A673 (cell line): Measurements from ENCODE around the gene P2RX3. TPM values are rescaled to one million over a fixed set of nuclear protein-coding genes. Genes with fewer than 3 reads are reported as not detected.
"Not testable (repeated sequence)": the region's sequence is repeated elsewhere in the genome, so short reads cannot be mapped to it uniquely, and the experiment has no call there.

Experiments used
- BruUV-seq: library from RNA; stranded (reverse); fragments of 400-500 nt; replicated peaks from 2 replicates; lab custom pipeline; 2021; lab: Mats Ljungman, UMichigan
- CTCF ChIA-PET: fragments of 300-600 bp; sonication (Branson Sonifier 250); formaldehyde crosslinking; loops from one replicate; lab custom pipeline; 2022; ENCODE audit warnings: antibody characterized with exemption; lab: Charles Lee
- POLR2A ChIA-PET: fragments of 300-600 bp; sonication (Branson Sonifier 250); formaldehyde crosslinking; loops from one replicate; lab custom pipeline; 2022; ENCODE audit warnings: antibody characterized with exemption; ENCODE audit not compliant: low non-redundant PET; lab: Charles Lee
- DNase-seq: peaks from one replicate; pipeline ENCODE4 v3.0.0-alpha.2; 2015; ENCODE audit warnings: low spot score
- H3K27ac ChIP-seq: fragments of 200-600 bp; sonication (generic); 2 replicates; pipeline ENCODE4 v1.5.1; 2016; ENCODE audit warnings: mixed run types, low read depth, mild to moderate bottlenecking, mixed read lengths, antibody characterized with exemption, low read length; ENCODE audit not compliant: poor library complexity, severe bottlenecking
- H3K27me3 ChIP-seq: fragments of 200-600 bp; sonication (generic); replicated peaks from 2 replicates; pipeline ENCODE4 v1.6.1; 2017; ENCODE audit warnings: mixed run types, low read depth, mild to moderate bottlenecking, mixed read lengths, antibody characterized with exemption, low read length; ENCODE audit not compliant: insufficient read depth, poor library complexity
- H3K36me3 ChIP-seq: fragments of 200-600 bp; sonication (generic); 2 replicates; pipeline ENCODE4 v1.6.1; 2016; ENCODE audit warnings: mixed run types, mild to moderate bottlenecking, mixed read lengths, antibody characterized with exemption, low read length; ENCODE audit not compliant: insufficient read depth, poor library complexity, severe bottlenecking
- H3K4me1 ChIP-seq: fragments of 200-600 bp; sonication (generic); 2 replicates; pipeline ENCODE4 v1.6.1; 2017; ENCODE audit warnings: mixed run types, mild to moderate bottlenecking, mixed read lengths, antibody characterized with exemption, low read length; ENCODE audit not compliant: insufficient read depth, poor library complexity, severe bottlenecking
- H3K4me3 ChIP-seq: fragments of 200-600 bp; sonication (generic); 2 replicates; pipeline ENCODE4 v1.5.1; 2016; ENCODE audit warnings: low read depth, mixed run types, mild to moderate bottlenecking, mixed read lengths, low read length; ENCODE audit not compliant: poor library complexity, severe bottlenecking
- H3K9me3 ChIP-seq: fragments of 200-600 bp; sonication (generic); 2 replicates; pipeline ENCODE4 v1.6.1; 2016; ENCODE audit warnings: mixed run types, low read depth, mild to moderate bottlenecking, mixed read lengths, antibody characterized with exemption, low read length; ENCODE audit not compliant: poor library complexity, severe bottlenecking
- CTCF ChIP-seq: fragments of 300-800, 200-600 bp; sonication (generic); conservative IDR thresholded peaks from 2 replicates; pipeline ENCODE4 v1.5.1; 2017; ENCODE audit warnings: low read depth, mild to moderate bottlenecking, antibody characterized with exemption, low read length, moderate library complexity, mixed read lengths
- EZH2 ChIP-seq: fragments of 200-600 bp; sonication (generic); IDR thresholded peaks from 2 replicates; pipeline ENCODE4 v1.6.1; 2017; ENCODE audit warnings: borderline replicate concordance, low read depth, mild to moderate bottlenecking, mixed read lengths, antibody characterized with exemption, low read length; ENCODE audit not compliant: poor library complexity, severe bottlenecking
- intact Hi-C: fragments of 100-400 bp; cut with micrococcal nuclease; formaldehyde crosslinking; loops from one replicate; pipeline ENCODE4 v1.10.0; 2022; ENCODE audit not compliant: unreplicated experiment
- total RNA-seq: library from RNA; stranded (reverse); gene quantifications from 2 replicates; pipeline ENCODE4 v1.2.3, GENCODE V29; 2021

P2RX3 gene
- total RNA-seq, 1 experiment from 2014 or later, result not detected

- TF ChIP-seq EZH2 (no peak), CTCF (no peak)
- DNase-seq, result no peak
- Histone ChIP-seq H3K27ac (no peak overlapping the region), H3K27me3 (peaks cover 3% of the 10 kb centered on the region), H3K4me3 (no peak overlapping the region), H3K9me3 (no peaks in the 10 kb centered on the region), H3K4me1 (no peaks in the 10 kb centered on the region), H3K36me3 (no peaks in the 10 kb centered on the region)
- BruUV-seq, result no TSS peak
- intact Hi-C loops, result no loop called here
- POLR2A ChIA-PET, result no interaction called here
- CTCF ChIA-PET, result interaction anchor here (0.6 kb wide), 1 partner anchor 10 kb away, joined by 8 read pairs; no protein-coding TSS in a partner anchor
Measured at GRCh38 chr11:57359896-57360690, 21.9 kb downstream of the P2RX3 start.

- Histone ChIP-seq H3K4me1 (no peaks in the 10 kb centered on the region), H3K36me3 (no peaks in the 10 kb centered on the region), H3K27me3 (peaks cover 3% of the 10 kb centered on the region), H3K27ac (no peak overlapping the region), H3K4me3 (no peak overlapping the region), H3K9me3 (no peaks in the 10 kb centered on the region)
- TF ChIP-seq EZH2, result no peak
- no peak for TF ChIP-seq CTCF
- no peak for DNase-seq
- no TSS peak for BruUV-seq
- POLR2A ChIA-PET, result no interaction called here
- CTCF ChIA-PET, result interaction anchor here (0.6 kb wide), 1 partner anchor 11 kb away, joined by 8 read pairs; no protein-coding TSS in a partner anchor
- intact Hi-C loops, result no loop called here
Measured at GRCh38 chr11:57360991-57361390, 22.8 kb downstream of the P2RX3 start.

- POLR2A ChIA-PET, H3K27ac ChIP-seq, H3K27me3 ChIP-seq, H3K36me3 ChIP-seq, H3K9me3 ChIP-seq, H3K4me1 ChIP-seq, BruUV-seq, H3K4me3 ChIP-seq, intact Hi-C loops, DNase-seq: not testable (repeated sequence)
- CTCF ChIA-PET, result interaction anchor here (1.3 kb wide), 1 partner anchor 16 kb away, joined by 4 read pairs; no protein-coding TSS in a partner anchor
Measured at GRCh38 chr11:57361420-57361819, 23.3 kb downstream of the P2RX3 start.
